ENCODE results near the gene SLC6A6.

The SLC6A6 gene

GRCh38 chr3:14402304-14402811 is at the start of gene SLC6A6:
SLC6A6 (plus strand) TSS chr3:14402606; CDS start chr3:14443635, 41,029 bp downstream.
- DNase-seq, result peak; percentile 84

DNA sequence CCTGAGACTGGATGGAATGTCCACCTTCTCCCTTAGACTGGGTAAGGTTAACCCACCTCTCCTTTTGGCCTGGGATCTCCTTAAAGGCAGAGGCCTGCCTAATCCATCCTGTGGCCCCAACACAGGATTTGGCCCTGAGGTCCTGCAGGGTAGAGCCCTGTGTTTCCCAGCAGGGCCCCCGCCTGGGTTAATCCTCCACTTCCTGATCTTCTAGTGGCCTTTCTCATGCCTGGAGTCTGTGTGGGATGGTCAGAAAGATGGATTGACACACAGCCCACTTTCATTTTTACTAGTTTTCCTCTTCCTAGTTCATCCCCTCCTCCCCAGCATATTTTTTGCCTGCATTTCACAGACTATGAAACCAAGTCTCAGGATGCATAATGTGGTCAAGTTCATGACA is 48.9 kb upstream of the SLC6A6 start:
- DNase-seq, result no peak

GRCh38 chr3:14357463-14357862 is 44.9 kb upstream of the SLC6A6 start:
- DNase-seq, result no peak

DNA sequence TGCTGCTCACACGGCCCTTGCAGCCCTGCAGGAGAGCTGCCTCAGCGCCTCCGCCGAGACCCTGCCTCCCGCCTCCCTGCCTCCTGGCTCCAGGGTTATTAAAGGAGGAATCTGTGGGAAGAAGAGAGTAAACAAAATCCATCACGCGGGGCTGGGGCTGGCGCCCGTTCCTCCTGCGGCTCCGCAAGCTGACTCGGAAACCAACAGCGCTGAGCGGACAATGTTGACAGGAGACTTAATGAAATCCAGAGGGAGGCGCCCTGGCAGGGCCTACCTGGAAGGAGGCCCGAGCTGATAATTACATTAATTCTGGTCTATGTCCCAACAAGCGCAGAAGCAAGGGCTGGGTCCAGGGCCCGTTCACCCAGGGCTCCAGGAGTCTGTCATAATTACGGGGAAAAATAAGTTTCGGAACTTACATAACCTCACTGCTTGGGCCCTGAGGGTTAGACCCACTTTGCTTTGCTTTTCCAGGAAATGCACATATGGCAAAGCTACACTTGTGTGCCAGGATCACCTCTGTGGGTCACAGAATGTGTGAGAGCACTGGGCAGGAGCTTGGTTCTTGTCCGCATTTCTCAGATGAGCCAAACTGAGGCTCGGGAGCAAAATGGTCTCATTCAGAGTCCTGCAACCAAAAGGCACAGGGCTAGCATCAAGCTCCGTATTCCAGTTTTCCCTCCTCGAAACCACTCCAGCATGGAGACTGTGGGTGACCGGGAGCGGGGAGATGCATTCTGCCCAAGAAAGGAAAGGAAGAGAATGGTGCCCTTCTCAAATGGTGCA is 43.8 kb upstream of the SLC6A6 start:
- DNase-seq, result no peak

DNA sequence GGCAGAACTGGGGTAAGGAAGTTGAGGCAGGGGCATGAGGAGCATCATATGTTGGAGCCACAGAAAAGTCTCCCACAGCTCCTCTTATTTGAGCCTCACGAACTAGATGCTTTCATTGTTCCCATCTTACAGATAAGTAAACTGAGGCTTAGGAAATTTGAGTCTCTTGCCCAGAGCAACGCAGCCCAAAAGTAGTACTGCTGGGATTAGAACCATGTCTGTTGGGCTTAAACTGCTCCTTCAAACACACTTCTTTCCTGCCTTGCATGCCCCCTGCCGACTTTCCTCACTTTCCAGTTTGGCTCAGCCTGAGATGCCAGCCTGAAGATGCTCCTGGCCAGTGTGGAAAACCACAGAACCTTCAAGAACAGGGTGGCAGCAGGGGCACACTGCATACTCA is 43.1 kb upstream of the SLC6A6 start:
- no peak for DNase-seq

- no peak for DNase-seq
Measured at GRCh38 chr3:14360123-14360881, 42.1 kb upstream of the SLC6A6 start.

DNA sequence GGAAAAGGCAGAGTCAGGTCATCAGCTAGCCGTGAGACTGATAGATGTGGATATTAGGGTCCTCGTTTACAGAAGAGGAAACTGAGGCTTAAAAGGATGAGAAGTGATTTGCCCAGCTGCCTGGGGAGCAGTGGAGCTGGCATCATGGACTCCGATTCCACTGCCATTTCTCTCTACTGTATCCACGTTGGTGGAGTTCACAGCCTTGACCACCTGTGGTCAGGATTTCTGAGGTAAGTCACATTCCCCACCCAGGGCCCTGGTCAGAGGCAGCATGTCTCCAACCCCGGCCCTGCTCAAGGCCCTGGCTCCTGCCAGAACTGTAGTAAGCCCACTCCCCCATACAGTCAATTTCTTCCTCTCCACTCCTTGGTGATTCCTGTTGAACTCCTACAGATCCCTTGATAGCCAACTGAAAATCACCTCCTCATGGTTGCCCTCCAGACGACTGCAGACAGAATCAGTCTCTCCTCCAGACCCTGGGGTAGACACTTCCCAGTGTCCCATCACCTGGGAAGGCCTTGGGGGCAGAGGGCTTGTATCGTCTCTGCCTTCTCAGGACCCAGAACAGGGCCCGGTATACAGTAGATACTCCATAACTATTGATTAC is 41.2 kb upstream of the SLC6A6 start:
- no peak for DNase-seq

DNA sequence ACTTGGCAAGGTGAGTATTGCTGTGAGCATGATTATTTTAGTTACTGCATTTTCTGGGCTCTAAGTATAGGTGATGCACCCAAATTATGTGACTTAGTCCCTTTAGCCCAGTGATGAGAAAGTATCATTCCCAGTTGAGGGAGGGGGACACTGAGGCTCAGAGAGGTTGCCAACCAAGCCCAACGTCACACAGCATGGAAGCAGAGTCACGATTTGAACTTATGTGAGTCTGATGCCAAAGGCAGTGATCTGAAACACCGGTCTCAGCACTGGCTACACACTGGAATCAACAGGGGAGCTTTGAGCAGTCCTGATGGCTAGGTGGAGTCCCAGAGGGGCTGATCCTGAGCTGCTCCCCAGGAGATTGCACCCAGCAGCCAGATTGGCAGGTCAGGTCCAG is 39.5 kb upstream of the SLC6A6 start:
- DNase-seq, result no peak

GRCh38 chr3:14363379-14363778 is 39.0 kb upstream of the SLC6A6 start:
- DNase-seq, result no peak

DNA sequence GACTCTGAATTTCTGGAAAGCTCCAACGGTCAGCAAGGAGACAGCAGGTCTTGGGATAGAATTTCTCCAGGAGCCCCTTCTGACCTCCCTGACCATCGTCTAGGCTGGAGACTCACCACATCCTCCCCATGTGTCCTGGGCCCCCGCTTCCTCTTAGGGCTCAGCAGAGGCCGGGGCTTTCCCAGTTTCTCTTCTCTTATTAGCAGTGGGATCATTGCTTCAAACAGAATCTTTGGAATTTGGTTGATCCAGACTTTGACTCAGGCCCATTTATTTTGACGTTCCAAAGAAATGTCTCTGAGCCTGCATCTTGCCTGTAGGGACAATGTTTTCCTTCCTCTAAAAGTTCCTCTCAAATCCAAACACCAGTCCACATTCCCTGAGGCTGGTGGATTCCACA is 38.4 kb upstream of the SLC6A6 start:
- DNase-seq, result no peak

DNA sequence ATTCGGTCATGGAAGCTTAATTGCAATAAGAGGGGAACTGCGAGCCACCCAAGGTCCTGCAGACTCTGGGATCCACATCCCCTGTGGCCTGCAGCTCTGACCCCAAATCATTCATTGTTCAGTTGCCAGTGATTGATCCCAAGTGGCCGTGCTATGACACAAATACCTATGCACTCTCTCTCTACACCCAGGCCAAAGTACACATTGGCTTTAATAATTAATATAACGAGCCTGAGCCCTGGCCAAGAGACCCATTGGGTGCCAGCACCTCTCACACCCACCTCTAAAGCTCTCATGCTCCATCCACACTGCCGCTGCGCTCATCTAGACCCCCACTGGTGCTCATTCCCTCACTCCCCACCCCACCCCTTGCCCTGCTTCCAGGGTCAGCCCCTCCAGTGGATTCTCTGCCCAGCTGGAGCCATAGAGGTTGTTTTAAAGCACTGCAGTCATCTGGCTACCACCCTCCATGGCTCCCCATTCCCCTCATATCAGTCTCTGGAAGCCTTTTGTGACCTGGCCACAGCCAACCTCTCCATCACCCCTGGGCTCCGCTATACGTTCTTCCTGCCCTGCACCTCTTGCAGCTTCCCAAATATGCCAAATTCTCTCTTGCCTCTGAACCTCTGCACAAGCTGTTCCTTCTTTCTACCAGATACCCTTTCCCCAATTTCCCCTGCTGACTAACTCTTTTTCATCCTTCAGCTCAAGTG is 37.7 kb upstream of the SLC6A6 start:
- DNase-seq, result no peak

DNA sequence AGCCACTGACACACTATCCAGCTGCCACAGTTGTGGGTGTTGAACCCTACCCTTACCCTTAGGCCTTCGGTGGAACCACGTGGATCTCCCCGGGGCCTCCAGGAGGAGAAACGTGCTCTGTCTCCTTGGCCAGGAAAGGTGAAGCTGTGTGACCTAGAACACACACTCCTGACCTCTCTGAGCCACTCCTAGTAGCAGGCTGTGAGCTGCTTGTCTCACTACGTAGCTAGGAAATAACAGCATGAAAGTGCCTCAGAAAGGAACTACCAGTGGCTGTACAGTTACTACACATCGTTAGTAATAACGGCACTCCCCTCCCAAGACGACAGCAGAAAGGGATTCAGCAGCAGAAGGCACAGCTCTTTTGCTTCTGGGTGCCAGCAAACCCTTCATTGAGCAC is 36.2 kb upstream of the SLC6A6 start:
- DNase-seq, result no peak

- DNase-seq, result no peak
Measured at GRCh38 chr3:14366915-14367823, 35.2 kb upstream of the SLC6A6 start.

DNA sequence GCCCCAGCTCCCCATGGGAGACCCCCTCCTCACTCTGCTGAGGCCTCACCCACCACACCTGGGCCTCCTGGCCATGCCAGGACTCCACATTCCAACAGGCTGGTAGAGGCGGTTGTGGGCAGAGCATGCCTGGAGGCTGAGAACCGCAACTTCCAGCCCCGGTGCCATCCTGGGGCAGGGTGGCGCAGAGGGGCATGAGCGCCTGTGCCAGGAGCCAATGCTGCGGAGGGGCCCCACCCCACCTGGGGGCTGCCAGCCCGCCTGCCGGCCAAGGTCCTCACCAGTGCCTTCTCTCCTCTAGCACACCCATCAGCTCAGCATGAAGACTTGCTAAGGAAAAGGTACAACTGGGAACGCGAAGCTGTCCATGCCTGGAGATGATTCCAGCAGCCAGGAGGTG is 34.3 kb upstream of the SLC6A6 start:
- no peak for DNase-seq

GRCh38 chr3:14368885-14369284 is 33.5 kb upstream of the SLC6A6 start:
- no peak for DNase-seq

DNA sequence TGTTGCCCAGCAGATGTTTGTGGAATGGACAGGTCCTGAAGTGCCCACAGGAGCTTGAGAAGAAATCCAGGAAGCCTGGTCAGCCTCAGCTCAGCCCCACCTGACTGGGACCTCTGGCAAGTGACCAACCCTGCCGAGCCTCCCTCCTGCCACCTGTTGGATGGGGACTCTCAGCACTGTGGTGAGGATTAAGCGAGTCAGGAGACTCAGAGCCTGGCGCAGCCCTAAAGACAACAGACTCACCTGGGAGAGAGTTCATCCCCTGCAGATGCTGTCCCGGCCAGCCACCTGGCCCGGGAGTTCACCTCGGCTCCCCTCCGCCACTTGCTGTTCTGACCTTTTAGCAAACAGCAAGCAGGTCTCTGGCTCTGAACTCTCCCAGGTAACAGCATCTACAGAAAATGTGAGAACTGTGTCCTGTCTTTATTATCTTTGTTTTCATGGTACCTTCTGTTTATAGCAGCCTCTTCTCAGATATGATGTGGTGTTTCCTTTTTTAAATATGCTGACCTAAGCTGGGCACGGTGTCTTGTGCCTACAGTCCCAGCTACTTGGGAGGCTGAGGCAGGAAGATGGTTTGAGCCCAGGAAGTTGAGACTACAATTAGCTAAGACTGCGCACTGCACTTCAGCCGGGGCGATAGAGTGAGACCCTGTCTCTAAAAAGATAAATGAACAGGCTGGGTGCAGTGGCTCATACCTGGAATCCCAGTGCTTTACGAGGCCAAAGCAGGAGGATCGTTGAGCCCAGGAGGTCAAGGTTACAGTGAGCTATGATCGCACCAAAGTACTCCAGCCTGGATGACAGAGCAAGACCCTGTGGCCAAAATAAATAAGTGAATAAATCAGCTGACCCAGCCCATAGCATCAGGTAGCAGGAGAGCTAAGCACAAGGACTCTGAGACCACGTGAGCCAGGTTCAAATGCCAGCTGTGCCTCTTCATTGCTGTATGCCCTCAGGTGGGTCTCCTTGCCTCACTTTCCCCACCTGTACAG is 32.4 kb upstream of the SLC6A6 start:
- no peak for DNase-seq

GRCh38 chr3:14370720-14371572 is 31.5 kb upstream of the SLC6A6 start:
- no peak for DNase-seq

GRCh38 chr3:14371573-14372474 is 30.6 kb upstream of the SLC6A6 start:
- DNase-seq, result no peak

DNA sequence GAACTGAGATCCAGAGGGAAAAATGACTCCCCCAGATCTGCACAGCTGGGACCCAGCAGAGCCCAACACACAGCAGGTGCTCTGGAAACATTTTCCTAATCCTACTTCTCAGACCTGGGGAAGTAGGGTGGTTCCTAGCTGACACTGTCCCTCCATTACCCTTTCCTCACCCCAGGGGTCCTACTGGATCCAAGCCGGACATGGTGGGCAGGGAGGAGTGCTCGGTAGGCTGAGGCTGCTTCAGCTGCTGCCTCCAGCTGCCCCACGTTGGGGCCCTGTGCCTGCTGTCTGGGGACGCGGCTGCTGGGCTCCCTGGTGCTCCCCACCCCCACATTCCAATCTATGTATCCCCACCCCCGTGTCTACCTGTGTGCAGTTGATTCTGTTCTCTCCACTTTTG is 29.8 kb upstream of the SLC6A6 start:
- no peak for DNase-seq

All from midbrain (tissue), 1 donor.